Stimulated activated naive CD8-positive, alpha-beta T cell treated with anti-CD3 and anti-CD28 coated beads, Interleukin-15, Interleukin-2, amounts not matched to agents 100 U/mL and 50 U/mL, for 24 hours (primary cell): ENCODE results near the gene C12orf50.
"Not testable (repeated sequence)": the region's sequence is repeated elsewhere in the genome, so short reads cannot be mapped to it uniquely, and the experiment has no call there.

ENCODE experiments used
- ATAC-seq: fragments of 150-1000 bp; cut with Tn5 transposase; one replicate; pipeline ENCODE4 v1.10.0; 2021
- DNase-seq: peaks from one replicate; pipeline ENCODE4 v3.0.0; 2021

The C12orf50 gene

GRCh38 chr12:87985069-87985675, 44.0 kb downstream of the C12orf50 start:
- ATAC-seq (no peak), DNase-seq (no peak)

- ATAC-seq (no peak), DNase-seq (no peak)
These were observed 47.0 kb downstream of the C12orf50 start for GRCh38 chr12:87982208-87982607.

- DNase-seq (no peak), ATAC-seq (no peak)
These were observed 47.7 kb downstream of the C12orf50 start for GRCh38 chr12:87981495-87981894.

- no peak for DNase-seq
- no peak for ATAC-seq
These were observed 53.3 kb downstream of the C12orf50 start for GRCh38 chr12:87975879-87976278.

- DNase-seq (no peak), ATAC-seq (no peak)
These were observed 61.3 kb downstream of the C12orf50 start for GRCh38 chr12:87967871-87968270.

- no peak for ATAC-seq
- no peak for DNase-seq
These were observed 68.6 kb downstream of the C12orf50 start for GRCh38 chr12:87960566-87960965.

GRCh38 chr12:87954028-87954427, 75.2 kb downstream of the C12orf50 start:
- not testable (repeated sequence) for ATAC-seq

GRCh38 chr12:87953256-87953860, 75.8 kb downstream of the C12orf50 start:
- ATAC-seq (no peak), DNase-seq (no peak)

More at GRCh38 chr12:87954028-87954427, 75.2 kb downstream of the C12orf50 start:
- DNase-seq = not testable (repeated sequence)

- no peak for ATAC-seq
- DNase-seq = no peak
These were observed 76.4 kb downstream of the C12orf50 start for GRCh38 chr12:87952850-87953249.

- DNase-seq (no peak), ATAC-seq (no peak)
These were observed 77.0 kb downstream of the C12orf50 start for GRCh38 chr12:87952223-87952622.

GRCh38 chr12:87943762-87944161, 85.4 kb downstream of the C12orf50 start:
- DNase-seq = no peak
- ATAC-seq = no peak

GRCh38 chr12:87943023-87943422, 86.2 kb downstream of the C12orf50 start:
- no peak for DNase-seq
- ATAC-seq = no peak

- no peak for DNase-seq
- no peak for ATAC-seq
These were observed 90.0 kb downstream of the C12orf50 start for GRCh38 chr12:87939182-87939581.

- DNase-seq (no peak), ATAC-seq (no peak)
These were observed 94.0 kb downstream of the C12orf50 start for GRCh38 chr12:87935216-87935615.

- ATAC-seq (no peak), DNase-seq (no peak)
These were observed 95.2 kb downstream of the C12orf50 start for GRCh38 chr12:87933991-87934390.

- ATAC-seq (no peak), DNase-seq (no peak)
These were observed 97.4 kb downstream of the C12orf50 start for GRCh38 chr12:87931812-87932211.

- DNase-seq (no peak), ATAC-seq (no peak)
These were observed 98.6 kb downstream of the C12orf50 start for GRCh38 chr12:87930627-87931026.
